Neural cell (in vitro differentiated cells): Measurements from ENCODE around the gene ZNHIT2. TPM values are rescaled to one million over a fixed set of nuclear protein-coding genes. Genes with fewer than 3 reads are reported as not detected.

Experiments used
- H2AFZ ChIP-seq: fragments of 200-600, 300-800 bp; sonication (generic), shearing (Covaris generic); 2 replicates; pipeline ENCODE4 v1.6.0; 2014; ENCODE audit warnings: low read depth, mild to moderate bottlenecking, antibody characterized with exemption, low read length, moderate library complexity
- H3F3A ChIP-seq: fragments of 200-600 bp; shearing (Covaris generic); 2 replicates; pipeline ENCODE4 v1.6.1; 2016; ENCODE audit warnings: mild to moderate bottlenecking, moderate library complexity, mixed read lengths, antibody characterized with exemption, low read length; ENCODE audit not compliant: insufficient read depth, poor library complexity, severe bottlenecking
- H3K27ac ChIP-seq: fragments of 200-600, 300-800 bp; sonication (generic), shearing (Covaris generic); 2 replicates; pipeline ENCODE4 v1.5.1; 2014; ENCODE audit warnings: mild to moderate bottlenecking, low read length, moderate library complexity
- H3K27me3 ChIP-seq: fragments of 300-800, 200-600 bp; sonication (generic), shearing (Covaris generic); 2 replicates; pipeline ENCODE4 v1.6.0; 2014; ENCODE audit warnings: mild to moderate bottlenecking, low read depth, low read length, moderate library complexity; ENCODE audit not compliant: insufficient read depth
- H3K36me3 ChIP-seq: fragments of 300-800, 200-600 bp; sonication (generic), shearing (Covaris generic); 2 replicates; pipeline ENCODE4 v1.5.1; 2014; ENCODE audit warnings: mild to moderate bottlenecking, antibody characterized with exemption, low read length, moderate library complexity; ENCODE audit not compliant: insufficient read depth
- H3K4me2 ChIP-seq: fragments of 300-800, 200-600 bp; sonication (generic), shearing (Covaris generic); 2 replicates; pipeline ENCODE4 v1.6.0; 2014; ENCODE audit warnings: mild to moderate bottlenecking, low read length
- H3K4me3 ChIP-seq: fragments of 300-800, 200-600 bp; sonication (generic), shearing (Covaris generic); 2 replicates; pipeline ENCODE4 v1.5.1; 2014; ENCODE audit warnings: mild to moderate bottlenecking, low read length, moderate library complexity
- H3K79me2 ChIP-seq: fragments of 200-600 bp; shearing (Covaris generic); replicated peaks from 2 replicates; pipeline ENCODE4 v1.6.0; 2014; ENCODE audit warnings: mild to moderate bottlenecking, low read length, moderate library complexity; ENCODE audit not compliant: insufficient read depth
- H3K9ac ChIP-seq: fragments of 300-800, 200-600 bp; sonication (generic), shearing (Covaris generic); 2 replicates; pipeline ENCODE4 v1.6.1; 2016; ENCODE audit warnings: mild to moderate bottlenecking, low read length, mixed read lengths
- H3K9me2 ChIP-seq: fragments of 200-600 bp; shearing (Covaris generic); 2 replicates; pipeline ENCODE4 v1.6.1; 2016; ENCODE audit warnings: mild to moderate bottlenecking, low read length, mixed read lengths; ENCODE audit not compliant: insufficient read depth
- H3K9me3 ChIP-seq: fragments of 200-600, 300-800 bp; sonication (generic), shearing (Covaris generic); 2 replicates; pipeline ENCODE4 v1.6.1; 2016; ENCODE audit warnings: mild to moderate bottlenecking, mixed run types, low read length, moderate library complexity, mixed read lengths
- H4K20me1 ChIP-seq: fragments of 200-600 bp; shearing (Covaris generic); 2 replicates; pipeline ENCODE4 v1.6.1; 2016; ENCODE audit warnings: mild to moderate bottlenecking, mixed run types; ENCODE audit not compliant: insufficient read depth
- CTCF ChIP-seq: fragments of 450-650 bp; IDR thresholded peaks from 2 replicates; pipeline ENCODE4 v1.5.1; 2014; ENCODE audit warnings: antibody characterized with exemption, mild to moderate bottlenecking, moderate library complexity; ENCODE audit not compliant: poor library complexity, severe bottlenecking
- EP300 ChIP-seq: fragments of 450-650 bp; conservative IDR thresholded peaks from 2 replicates; pipeline ENCODE4 v1.6.1; 2014; ENCODE audit warnings: antibody characterized with exemption, mild to moderate bottlenecking, moderate library complexity; ENCODE audit not compliant: poor library complexity, severe bottlenecking
- EZH2 ChIP-seq: fragments of 200-600, 300-800 bp; shearing (Covaris generic), sonication (generic); IDR thresholded peaks from 2 replicates; pipeline ENCODE4 v1.6.1; 2014; ENCODE audit warnings: antibody characterized with exemption, low read length, borderline replicate concordance, mild to moderate bottlenecking; ENCODE audit not compliant: insufficient read depth, poor library complexity, severe bottlenecking
- MXI1 ChIP-seq: fragments of 450-650 bp; conservative IDR thresholded peaks from 2 replicates; pipeline ENCODE4 v1.6.1; 2014; ENCODE audit warnings: antibody characterized with exemption, mild to moderate bottlenecking; ENCODE audit not compliant: poor library complexity, severe bottlenecking
- POLR2AphosphoS5 ChIP-seq: IDR thresholded peaks from 2 replicates; pipeline ENCODE4 v1.6.1; 2012
- RAD21 ChIP-seq: fragments of 450-650 bp; conservative IDR thresholded peaks from 2 replicates; pipeline ENCODE4 v1.6.1; 2014; ENCODE audit warnings: antibody characterized with exemption, mild to moderate bottlenecking, moderate library complexity
- REST ChIP-seq: IDR thresholded peaks from 2 replicates; pipeline ENCODE4 v1.6.1; 2012; ENCODE audit warnings: borderline replicate concordance
- SMC3 ChIP-seq: fragments of 450-650 bp; conservative IDR thresholded peaks from 2 replicates; pipeline ENCODE4 v1.6.1; 2014; ENCODE audit warnings: antibody characterized with exemption, mild to moderate bottlenecking, moderate library complexity; ENCODE audit not compliant: poor library complexity
- TAF1 ChIP-seq: IDR thresholded peaks from 2 replicates; pipeline ENCODE4 v1.6.1; 2012; ENCODE audit warnings: low read depth
- polyA plus RNA-seq: library from polyadenylated mRNA; depleted of rRNA; stranded (reverse); fragments of >200 nt; gene quantifications from 2 replicates; pipeline ENCODE4 v1.2.3, GENCODE V29; 2014

Gene ZNHIT2
- polyA plus RNA-seq, 1 donor from 2014 or later: 7.0 TPM

DNA sequence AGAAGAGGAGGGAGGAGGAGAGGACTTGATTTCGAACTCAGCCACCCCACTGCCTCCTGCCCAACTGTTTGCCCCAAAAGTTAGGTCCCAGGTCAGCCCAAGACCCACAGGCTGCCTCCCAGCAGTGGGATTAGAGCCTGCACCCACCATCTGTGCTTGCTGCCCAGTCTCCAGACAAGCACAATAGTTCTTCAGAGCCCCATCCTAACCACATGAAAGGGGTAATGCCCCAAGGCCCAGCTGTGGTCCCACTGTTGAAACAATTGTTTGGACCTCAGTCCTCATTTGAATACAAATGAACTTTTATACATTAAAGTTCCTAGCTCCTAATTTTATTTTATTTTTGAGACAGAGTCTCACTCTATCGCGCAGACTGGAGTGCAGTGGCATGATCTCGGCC, 26.9 kb downstream of the ZNHIT2 start:
- TF ChIP-seq RAD21 (no peak), EP300 (no peak), SMC3 (no peak), TAF1 (no peak), REST (no peak), MXI1 (no peak), CTCF (no peak), POLR2AphosphoS5 (no peak), EZH2 (no peak)
- no peaks in the 10 kb centered on the region for H3K27me3 ChIP-seq
- no peaks in the 10 kb centered on the region for H3F3A ChIP-seq
- H3K9me3 ChIP-seq: no peaks in the 10 kb centered on the region
- H4K20me1 ChIP-seq: no peaks in the 10 kb centered on the region
- no peak overlapping the region for H3K9ac ChIP-seq
- no peak overlapping the region for H3K4me2 ChIP-seq
- H3K9me2 ChIP-seq: no peaks in the 10 kb centered on the region
- H3K27ac ChIP-seq: no peak overlapping the region
- no peak overlapping the region for H3K4me3 ChIP-seq
- no peaks in the 10 kb centered on the region for H3K79me2 ChIP-seq
- H2AFZ ChIP-seq: no peak overlapping the region
- no peaks in the 10 kb centered on the region for H3K36me3 ChIP-seq

DNA sequence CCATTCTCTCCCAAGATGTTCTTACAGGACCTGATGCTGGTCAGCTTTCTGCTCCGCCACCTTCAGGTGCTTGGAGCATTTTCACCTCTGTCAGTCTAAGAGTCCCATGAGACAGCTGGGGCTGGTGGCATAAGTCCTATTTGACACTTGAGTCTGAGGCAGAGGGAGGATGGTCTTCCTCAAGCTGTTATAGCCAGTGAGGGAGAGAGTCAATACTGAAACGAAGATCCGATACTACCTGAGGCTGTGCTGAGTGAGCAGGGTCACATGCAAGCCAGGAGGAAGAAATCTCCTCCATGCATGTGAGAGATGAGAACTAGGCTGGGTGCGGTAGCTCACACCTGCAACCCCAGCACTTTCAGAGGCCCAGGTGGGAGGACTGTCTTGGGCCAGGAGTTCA, 27.9 kb downstream of the ZNHIT2 start:
- no peaks in the 10 kb centered on the region for H3K36me3 ChIP-seq
- no peak overlapping the region for H3K4me3 ChIP-seq
- H3K4me2 ChIP-seq: no peak overlapping the region
- no peak for TF ChIP-seq SMC3
- no peak for TF ChIP-seq TAF1
- TF ChIP-seq EZH2: no peak
- TF ChIP-seq CTCF: no peak
- no peak for TF ChIP-seq POLR2AphosphoS5
- no peak for TF ChIP-seq MXI1
- TF ChIP-seq EP300: no peak
- no peak for TF ChIP-seq RAD21
- TF ChIP-seq REST: no peak
- H3F3A ChIP-seq: no peaks in the 10 kb centered on the region
- H3K79me2 ChIP-seq: peaks cover 8% of the 10 kb centered on the region
- no peak overlapping the region for H3K9ac ChIP-seq
- no peaks in the 10 kb centered on the region for H3K9me3 ChIP-seq
- H3K27me3 ChIP-seq: no peaks in the 10 kb centered on the region
- no peak overlapping the region for H3K27ac ChIP-seq
- H2AFZ ChIP-seq: no peak overlapping the region
- H4K20me1 ChIP-seq: no peaks in the 10 kb centered on the region
- H3K9me2 ChIP-seq: no peaks in the 10 kb centered on the region
